SU-DHL-6 (cell line): ENCODE measurements around the gene HLA-DRA.

Experiments
- H2AFZ ChIP-seq: fragments of 200-600 bp; sonication (generic); 2 replicates; pipeline ENCODE4 v1.6.1; 2014; ENCODE audit warnings: low read depth, mild to moderate bottlenecking, moderate library complexity, mixed read lengths, antibody characterized with exemption, low read length; ENCODE audit not compliant: severe bottlenecking
- H3F3A ChIP-seq: fragments of 200-600 bp; shearing (Covaris generic); 2 replicates; pipeline ENCODE4 v1.6.0; 2016; ENCODE audit warnings: antibody characterized with exemption, mild to moderate bottlenecking; ENCODE audit not compliant: insufficient read depth
- H3K27ac ChIP-seq: fragments of 200-600 bp; sonication (generic); 2 replicates; pipeline ENCODE4 v1.5.1; 2016; ENCODE audit warnings: low read depth, mild to moderate bottlenecking, low read length, moderate library complexity, mixed read lengths
- H3K27me3 ChIP-seq: fragments of 200-600 bp; sonication (generic), shearing (Covaris generic); 2 replicates; pipeline ENCODE4 v1.6.0; 2014; ENCODE audit warnings: mild to moderate bottlenecking, low read length
- H3K36me3 ChIP-seq: fragments of 200-600 bp; sonication (generic); 2 replicates; pipeline ENCODE4 v1.6.1; 2014; ENCODE audit warnings: mild to moderate bottlenecking, low read length, mixed read lengths
- H3K4me2 ChIP-seq: fragments of 300-600, 200-600 bp; shearing (Covaris generic), sonication (generic); 2 replicates; pipeline ENCODE4 v1.6.0; 2014; ENCODE audit warnings: low read length, low read depth, mild to moderate bottlenecking; ENCODE audit not compliant: poor library complexity, severe bottlenecking
- H3K4me3 ChIP-seq: fragments of 200-600 bp; sonication (generic); 2 replicates; pipeline ENCODE4 v1.5.1; 2014; ENCODE audit warnings: antibody characterized with exemption, low read length, mild to moderate bottlenecking, mixed read lengths; ENCODE audit not compliant: insufficient read depth, poor library complexity, severe bottlenecking
- H3K79me2 ChIP-seq: fragments of 200-600 bp; sonication (generic); 2 replicates; pipeline ENCODE4 v1.6.1; 2014; ENCODE audit warnings: mild to moderate bottlenecking, low read length, moderate library complexity; ENCODE audit not compliant: insufficient read depth
- H3K9ac ChIP-seq: fragments of 200-600 bp; sonication (generic); 2 replicates; pipeline ENCODE4 v1.7.0; 2014; ENCODE audit warnings: mild to moderate bottlenecking, low read length
- H3K9me2 ChIP-seq: fragments of 200-600 bp; sonication (generic); replicated peaks from 2 replicates; pipeline ENCODE4 v1.6.1; 2014; ENCODE audit warnings: low read length; ENCODE audit not compliant: insufficient read depth
- H3K9me3 ChIP-seq: fragments of 200-600 bp; sonication (generic); 2 replicates; pipeline ENCODE4 v1.6.1; 2014; ENCODE audit warnings: low read length, mixed read lengths; ENCODE audit not compliant: insufficient read depth
- H4K20me1 ChIP-seq: fragments of 200-600 bp; sonication (generic); 2 replicates; pipeline ENCODE4 v1.6.1; 2014; ENCODE audit warnings: low read depth, mild to moderate bottlenecking, antibody characterized with exemption, low read length, moderate library complexity, mixed read lengths
- EZH2phosphoT487 ChIP-seq: fragments of 200-600 bp; sonication (generic), shearing (Covaris generic); conservative IDR thresholded peaks from 2 replicates; pipeline ENCODE4 v1.6.1; 2018; ENCODE audit warnings: mild to moderate bottlenecking, antibody characterized with exemption, low read length, moderate library complexity, mixed read lengths
- TF ChIP-seq, protein P1 (sequence below): fragments of 200-600 bp; sonication (generic); IDR thresholded peaks from one replicate; pipeline ENCODE4 v1.5.1; 2017; ENCODE audit warnings: antibody characterized with exemption, mild to moderate bottlenecking, low read length, moderate library complexity; ENCODE audit not compliant: insufficient read depth, poor library complexity, severe bottlenecking

Gene HLA-DRA

DNA sequence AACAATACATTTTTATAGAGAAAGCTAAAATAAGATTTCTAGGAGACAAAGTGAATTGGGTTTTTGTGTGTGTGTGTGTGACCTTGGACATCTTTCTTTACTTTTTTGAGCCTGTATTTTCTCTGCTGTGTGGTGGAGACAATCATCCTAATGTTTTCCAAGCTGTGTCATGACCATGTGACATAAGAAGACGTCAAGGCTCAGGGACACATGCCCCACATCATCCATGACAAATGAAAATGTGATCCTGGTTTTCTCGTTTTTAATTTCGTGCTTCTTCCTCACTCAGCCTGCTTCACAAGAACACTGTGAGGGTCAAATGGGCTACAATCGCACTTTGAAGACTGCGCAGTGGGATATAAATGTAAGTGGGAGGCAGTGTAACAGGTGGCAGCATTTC, 28.8 kb upstream of the HLA-DRA start:
- H3K36me3 ChIP-seq, result no peaks in the 10 kb centered on the region
- no peaks in the 10 kb centered on the region for H3K27me3 ChIP-seq
- TF ChIP-seq EZH2phosphoT487, result no peak
- TF ChIP-seq, protein P1, sequence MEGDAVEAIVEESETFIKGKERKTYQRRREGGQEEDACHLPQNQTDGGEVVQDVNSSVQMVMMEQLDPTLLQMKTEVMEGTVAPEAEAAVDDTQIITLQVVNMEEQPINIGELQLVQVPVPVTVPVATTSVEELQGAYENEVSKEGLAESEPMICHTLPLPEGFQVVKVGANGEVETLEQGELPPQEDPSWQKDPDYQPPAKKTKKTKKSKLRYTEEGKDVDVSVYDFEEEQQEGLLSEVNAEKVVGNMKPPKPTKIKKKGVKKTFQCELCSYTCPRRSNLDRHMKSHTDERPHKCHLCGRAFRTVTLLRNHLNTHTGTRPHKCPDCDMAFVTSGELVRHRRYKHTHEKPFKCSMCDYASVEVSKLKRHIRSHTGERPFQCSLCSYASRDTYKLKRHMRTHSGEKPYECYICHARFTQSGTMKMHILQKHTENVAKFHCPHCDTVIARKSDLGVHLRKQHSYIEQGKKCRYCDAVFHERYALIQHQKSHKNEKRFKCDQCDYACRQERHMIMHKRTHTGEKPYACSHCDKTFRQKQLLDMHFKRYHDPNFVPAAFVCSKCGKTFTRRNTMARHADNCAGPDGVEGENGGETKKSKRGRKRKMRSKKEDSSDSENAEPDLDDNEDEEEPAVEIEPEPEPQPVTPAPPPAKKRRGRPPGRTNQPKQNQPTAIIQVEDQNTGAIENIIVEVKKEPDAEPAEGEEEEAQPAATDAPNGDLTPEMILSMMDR, result no peak

DNA sequence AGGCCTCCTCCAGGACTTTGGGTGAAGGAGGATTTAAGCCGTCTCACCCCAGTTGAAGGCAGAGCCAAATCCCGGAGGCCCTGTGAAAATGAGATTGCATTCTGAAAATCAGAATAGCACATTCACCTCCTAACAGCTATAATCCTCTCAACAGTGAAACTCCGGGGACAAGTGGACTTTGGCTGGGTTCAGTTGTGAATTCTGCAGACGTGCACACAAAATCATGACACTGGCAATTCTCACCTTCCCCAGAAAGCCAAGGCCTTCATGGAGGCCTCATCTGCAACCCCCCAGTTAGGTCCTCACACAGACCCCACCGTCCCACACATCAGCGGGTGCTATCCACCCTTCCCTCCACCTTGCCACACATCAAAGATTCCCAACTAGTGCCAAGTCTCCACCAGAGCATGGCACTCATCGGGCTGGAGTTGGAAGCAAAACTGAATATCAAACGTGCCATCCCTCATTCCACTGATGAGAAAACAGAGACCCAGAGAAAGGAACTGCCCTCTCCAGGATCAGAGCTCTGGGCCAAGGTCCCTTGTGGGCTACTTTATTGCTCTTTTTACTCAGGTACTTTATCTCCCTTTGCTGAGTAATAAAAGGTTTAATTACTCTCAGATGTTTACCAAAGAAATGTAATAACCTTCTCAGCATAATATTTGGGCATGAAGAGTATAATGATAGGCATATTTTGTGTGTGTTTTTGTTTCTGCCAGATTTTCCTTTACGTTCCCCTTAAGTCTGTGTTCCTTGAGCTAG, 27.9 kb upstream of the HLA-DRA start:
- TF ChIP-seq, protein P1, result no peak
- TF ChIP-seq EZH2phosphoT487, result no peak
- H3K27ac ChIP-seq, result no peak overlapping the region
- no peak overlapping the region for H3K9ac ChIP-seq
- no peak overlapping the region for H3K4me3 ChIP-seq
- no peaks in the 10 kb centered on the region for H3K9me2 ChIP-seq
- H3K79me2 ChIP-seq, result no peaks in the 10 kb centered on the region
- H3K36me3 ChIP-seq, result no peaks in the 10 kb centered on the region
- H3K4me2 ChIP-seq, result no peak overlapping the region
- no peaks in the 10 kb centered on the region for H3K9me3 ChIP-seq
- no peaks in the 10 kb centered on the region for H3F3A ChIP-seq
- no peak overlapping the region for H2AFZ ChIP-seq
- no peaks in the 10 kb centered on the region for H4K20me1 ChIP-seq
- H3K27me3 ChIP-seq, result no peaks in the 10 kb centered on the region

More for the DNA sequence above, 28.8 kb upstream of the HLA-DRA start:
- Histone ChIP-seq H3K79me2 (no peaks in the 10 kb centered on the region), H4K20me1 (no peaks in the 10 kb centered on the region), H3F3A (no peaks in the 10 kb centered on the region), H2AFZ (no peak overlapping the region), H3K4me2 (no peak overlapping the region), H3K9me2 (no peaks in the 10 kb centered on the region), H3K4me3 (no peak overlapping the region), H3K9me3 (no peaks in the 10 kb centered on the region), H3K9ac (no peak overlapping the region), H3K27ac (no peak overlapping the region)

DNA sequence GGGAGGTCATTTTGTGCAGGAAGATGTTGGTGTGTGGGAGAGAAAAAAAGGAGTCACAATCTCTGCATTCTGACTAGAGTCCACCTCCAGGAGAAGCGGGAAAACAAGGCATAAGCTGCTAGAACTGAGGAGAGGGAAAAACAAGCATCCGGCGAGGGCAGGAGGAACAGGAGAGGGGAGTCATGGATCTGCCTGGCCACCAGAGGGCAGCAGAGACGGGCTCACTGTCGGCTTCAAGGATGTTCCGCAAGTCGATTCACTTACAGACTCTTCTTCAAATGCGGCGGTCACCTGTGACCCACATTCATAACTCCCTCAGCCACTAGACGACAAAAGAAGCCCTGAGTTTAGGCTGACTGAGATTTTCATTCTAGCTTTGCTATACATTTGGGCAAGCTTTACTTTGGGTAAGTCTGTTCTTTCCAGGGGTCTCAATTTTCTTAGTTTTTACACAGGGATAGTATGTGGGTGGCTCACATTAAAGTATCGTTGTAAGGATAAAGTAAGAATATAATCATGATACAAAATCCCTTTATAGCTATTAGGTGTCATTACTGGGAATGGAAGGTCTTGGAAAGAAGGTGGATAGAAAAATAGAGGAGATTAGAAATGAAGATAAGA, 26.1 kb upstream of the HLA-DRA start:
- Histone ChIP-seq H3K9ac (no peak overlapping the region), H4K20me1 (no peaks in the 10 kb centered on the region), H3K4me2 (no peak overlapping the region), H3K4me3 (no peak overlapping the region), H3K9me2 (no peaks in the 10 kb centered on the region), H3F3A (no peaks in the 10 kb centered on the region), H3K79me2 (no peaks in the 10 kb centered on the region), H3K27me3 (no peaks in the 10 kb centered on the region), H3K27ac (no peak overlapping the region), H3K36me3 (no peaks in the 10 kb centered on the region), H2AFZ (no peak overlapping the region), H3K9me3 (no peaks in the 10 kb centered on the region)
- TF ChIP-seq, protein P1, result peak; percentile 94
- TF ChIP-seq EZH2phosphoT487, result no peak
